Activated CD4-positive, alpha-beta T cell treated with anti-CD3 and anti-CD28 coated beads for 36 hours (primary cell): Measurements from ENCODE around the gene ZBTB43. TPM values are rescaled to one million over a fixed set of nuclear protein-coding genes. Genes with fewer than 3 reads are reported as not detected.

ENCODE experiments used
- ATAC-seq: fragments of 200-7000 bp; cut with Tn5 transposase; one replicate; pipeline ENCODE4 v1.10.0; 2021; ENCODE audit warnings: mild to moderate bottlenecking, moderate library complexity
- CTCF ChIA-PET: fragments of 350-600 bp; sonication (Branson Sonifier 250); formaldehyde crosslinking; loops from one replicate; lab custom pipeline; 2021; ENCODE audit warnings: antibody characterized with exemption; lab: Charles Lee
- POLR2A ChIA-PET: fragments of 350-600 bp; sonication (Branson Sonifier 250); formaldehyde crosslinking; loops from one replicate; lab custom pipeline; 2021; ENCODE audit warnings: antibody characterized with exemption, inconsistent platforms; lab: Charles Lee
- DNase-seq: peaks from one replicate; pipeline ENCODE4 v3.0.0-alpha.2; 2020
- H3K27ac Mint-ChIP-seq: one replicate; pipeline ENCODE4 v1.8.0; 2021; ENCODE audit warnings: mixed read lengths
- H3K27me3 Mint-ChIP-seq: one replicate; pipeline ENCODE4 v1.8.0; 2021; ENCODE audit warnings: mixed read lengths
- H3K36me3 Mint-ChIP-seq: one replicate; pipeline ENCODE4 v1.8.0; 2021; ENCODE audit warnings: low read depth, mixed read lengths
- H3K4me1 Mint-ChIP-seq: one replicate; pipeline ENCODE4 v1.8.0; 2021; ENCODE audit warnings: mixed read lengths
- H3K4me3 Mint-ChIP-seq: one replicate; pipeline ENCODE4 v1.8.0; 2021; ENCODE audit warnings: mild to moderate bottlenecking, moderate library complexity, mixed read lengths
- H3K9me3 Mint-ChIP-seq: one replicate; pipeline ENCODE4 v1.8.0; 2021; ENCODE audit warnings: low read depth, mixed read lengths
- intact Hi-C, 2 experiments: fragments of 100-400 bp; cut with DNase I in 1 of 2; cut with micrococcal nuclease in 1 of 2; formaldehyde crosslinking; loops; one replicate each; pipeline versions ENCODE4 v1.14.2 to v1.15.1; 2022 to 2024; cut with DNase I, micrococcal nuclease
- total RNA-seq, 2 experiments: library from RNA; stranded (reverse); gene quantifications; one replicate each; pipeline ENCODE4 v1.2.3, GENCODE V29; 2021

Gene ZBTB43
- total RNA-seq, 2 experiments from 2014 or later = 19.3 to 23.0 TPM

DNA sequence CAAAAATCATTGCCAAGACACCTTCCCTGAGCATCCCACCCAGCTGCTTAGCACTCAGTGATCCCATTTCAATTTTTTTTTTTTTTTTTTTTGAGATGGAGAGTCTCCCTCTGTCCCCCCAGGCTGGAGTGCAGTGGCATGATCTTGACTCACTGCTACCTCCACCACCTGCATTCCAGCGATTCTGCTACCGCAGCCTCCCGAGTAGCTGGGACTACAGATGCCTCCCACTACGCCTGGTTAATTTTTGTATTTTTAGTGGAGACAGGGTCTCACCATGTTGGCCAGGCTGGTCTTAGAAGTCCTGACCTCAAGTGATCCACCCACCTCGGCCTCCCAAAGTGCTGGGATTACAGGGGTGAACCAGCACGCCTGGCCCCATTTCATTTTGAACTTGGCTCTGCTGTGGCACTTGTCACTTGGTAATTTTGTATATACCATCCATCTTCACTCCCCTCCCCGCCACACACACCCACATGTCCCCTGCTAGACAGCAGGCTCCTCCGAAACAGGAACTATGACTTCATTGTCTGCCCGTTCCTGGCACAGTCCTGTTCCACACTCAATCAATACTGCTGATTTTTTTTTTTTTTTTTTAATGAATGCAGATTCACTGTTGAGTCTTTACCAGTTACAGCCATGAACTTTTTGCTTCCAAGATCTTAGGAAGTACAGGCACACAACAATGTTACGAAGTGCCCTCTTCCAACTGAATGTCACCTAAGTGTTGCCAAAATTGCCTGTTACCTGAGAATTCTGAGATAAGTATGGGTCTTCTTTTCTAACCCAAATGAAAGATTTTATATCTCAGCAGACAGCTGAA lies 38.3 kb downstream of the ZBTB43 start:
- ChIA-PET CTCF (interaction anchor here (0.6 kb wide), 2 partner anchors 205 to 1519 kb away, joined by 3 read pairs; no protein-coding TSS in a partner anchor), POLR2A (no interaction called here)
- Mint-ChIP-seq H3K9me3 (no peaks in the 10 kb centered on the region), H3K27me3 (no peaks in the 10 kb centered on the region), H3K4me3 (no peak overlapping the region), H3K36me3 (peaks cover 8% of the 10 kb centered on the region), H3K27ac (no peak overlapping the region), H3K4me1 (peaks cover 15% of the 10 kb centered on the region)
- DNase-seq (no peak), ATAC-seq (no peak)
- intact Hi-C loops = no loop called here

DNA sequence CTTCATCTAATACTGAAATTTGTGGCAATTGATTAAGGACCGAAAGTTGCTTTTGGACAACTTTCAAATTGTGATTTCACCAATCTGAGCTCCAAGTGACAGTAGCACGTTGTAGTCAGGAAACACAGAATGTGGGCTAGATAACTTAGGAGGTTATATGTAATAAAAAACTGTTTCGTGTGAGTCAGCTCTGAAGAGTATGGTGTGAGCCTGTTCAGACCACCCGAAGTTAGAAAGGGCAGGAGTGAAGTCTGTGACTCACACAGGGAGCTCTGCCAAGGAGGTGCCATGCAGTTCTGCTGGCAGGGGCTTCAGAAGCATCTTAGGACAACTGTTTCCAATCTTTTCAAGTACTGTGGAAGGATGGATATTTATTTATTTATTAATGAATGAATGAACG lies 39.2 kb downstream of the ZBTB43 start:
- POLR2A ChIA-PET = interaction anchor here (0.6 kb wide), 1 partner anchor 655 kb away, joined by 3 read pairs; no protein-coding TSS in a partner anchor
- no peaks in the 10 kb centered on the region for H3K27me3 Mint-ChIP-seq
- ATAC-seq = no peak
- H3K27ac Mint-ChIP-seq = no peak overlapping the region
- H3K4me3 Mint-ChIP-seq = no peak overlapping the region
- CTCF ChIA-PET = interaction anchor here (0.6 kb wide), 2 partner anchors 204 to 1518 kb away, joined by 3 read pairs; no protein-coding TSS in a partner anchor
- H3K4me1 Mint-ChIP-seq = peaks cover 9% of the 10 kb centered on the region
- H3K9me3 Mint-ChIP-seq = no peaks in the 10 kb centered on the region
- no peak for DNase-seq
- peaks cover 2% of the 10 kb centered on the region for H3K36me3 Mint-ChIP-seq
- intact Hi-C loops = no loop called here

GRCh38 chr9:126847051-126847450 lies 42.2 kb downstream of the ZBTB43 start:
- ATAC-seq (no peak), DNase-seq (no peak)
- CTCF ChIA-PET = no interaction called here
- POLR2A ChIA-PET = no interaction called here
- H3K27me3 Mint-ChIP-seq = peaks cover 8% of the 10 kb centered on the region
- no peak overlapping the region for H3K4me3 Mint-ChIP-seq
- H3K36me3 Mint-ChIP-seq = no peaks in the 10 kb centered on the region
- no peaks in the 10 kb centered on the region for H3K4me1 Mint-ChIP-seq
- no peaks in the 10 kb centered on the region for H3K9me3 Mint-ChIP-seq
- intact Hi-C loops = no loop called here
- no peak overlapping the region for H3K27ac Mint-ChIP-seq

- ATAC-seq (no peak), DNase-seq (no peak)
- intact Hi-C loops = no loop called here
- Mint-ChIP-seq H3K36me3 (no peaks in the 10 kb centered on the region), H3K9me3 (no peaks in the 10 kb centered on the region), H3K27me3 (peaks cover 20% of the 10 kb centered on the region), H3K4me1 (no peaks in the 10 kb centered on the region), H3K4me3 (no peak overlapping the region), H3K27ac (no peak overlapping the region)
- ChIA-PET POLR2A (interaction anchor here (0.6 kb wide), 2 partner anchors 28 to 365 kb away, joined by 3 to 6 read pairs; no protein-coding TSS in a partner anchor), CTCF (interaction anchor here (0.6 to 1.2 kb wide), 4 partner anchors 9 to 1337 kb away, joined by 3 to 6 read pairs (median 3); no protein-coding TSS in a partner anchor)
Measured at GRCh38 chr9:126849591-126850225, 44.9 kb downstream of the ZBTB43 start.

- Mint-ChIP-seq H3K27me3 (peaks cover 20% of the 10 kb centered on the region), H3K4me3 (no peak overlapping the region), H3K9me3 (no peaks in the 10 kb centered on the region), H3K27ac (no peak overlapping the region), H3K36me3 (no peaks in the 10 kb centered on the region), H3K4me1 (no peaks in the 10 kb centered on the region)
- intact Hi-C loops = no loop called here
- ATAC-seq = no peak
- DNase-seq = no peak
- CTCF ChIA-PET = no interaction called here
- POLR2A ChIA-PET = no interaction called here
Measured at GRCh38 chr9:126851286-126851880, 46.5 kb downstream of the ZBTB43 start.

GRCh38 chr9:126852086-126852688 lies 47.3 kb downstream of the ZBTB43 start:
- Mint-ChIP-seq H3K4me1 (no peaks in the 10 kb centered on the region), H3K9me3 (no peaks in the 10 kb centered on the region), H3K27me3 (peaks cover 20% of the 10 kb centered on the region), H3K36me3 (no peaks in the 10 kb centered on the region), H3K4me3 (no peak overlapping the region), H3K27ac (no peak overlapping the region)
- DNase-seq (no peak), ATAC-seq (no peak)
- ChIA-PET POLR2A (no interaction called here), CTCF (no interaction called here)
- intact Hi-C loops = no loop called here

- ChIA-PET POLR2A (no interaction called here), CTCF (no interaction called here)
- Mint-ChIP-seq H3K4me3 (no peak overlapping the region), H3K4me1 (no peaks in the 10 kb centered on the region), H3K36me3 (no peaks in the 10 kb centered on the region), H3K27ac (no peak overlapping the region), H3K27me3 (peaks cover 20% of the 10 kb centered on the region), H3K9me3 (no peaks in the 10 kb centered on the region)
- DNase-seq (no peak), ATAC-seq (no peak)
- intact Hi-C loops = no loop called here
Measured at GRCh38 chr9:126853667-126854066, 48.8 kb downstream of the ZBTB43 start.

- Mint-ChIP-seq H3K27ac (no peak overlapping the region), H3K4me1 (no peaks in the 10 kb centered on the region), H3K9me3 (no peaks in the 10 kb centered on the region), H3K27me3 (peaks cover 20% of the 10 kb centered on the region), H3K4me3 (no peak overlapping the region), H3K36me3 (no peaks in the 10 kb centered on the region)
- ChIA-PET POLR2A (no interaction called here), CTCF (no interaction called here)
- intact Hi-C loops = no loop called here
- DNase-seq = no peak
- no peak for ATAC-seq
Measured at GRCh38 chr9:126854734-126855133, 49.9 kb downstream of the ZBTB43 start.

DNA sequence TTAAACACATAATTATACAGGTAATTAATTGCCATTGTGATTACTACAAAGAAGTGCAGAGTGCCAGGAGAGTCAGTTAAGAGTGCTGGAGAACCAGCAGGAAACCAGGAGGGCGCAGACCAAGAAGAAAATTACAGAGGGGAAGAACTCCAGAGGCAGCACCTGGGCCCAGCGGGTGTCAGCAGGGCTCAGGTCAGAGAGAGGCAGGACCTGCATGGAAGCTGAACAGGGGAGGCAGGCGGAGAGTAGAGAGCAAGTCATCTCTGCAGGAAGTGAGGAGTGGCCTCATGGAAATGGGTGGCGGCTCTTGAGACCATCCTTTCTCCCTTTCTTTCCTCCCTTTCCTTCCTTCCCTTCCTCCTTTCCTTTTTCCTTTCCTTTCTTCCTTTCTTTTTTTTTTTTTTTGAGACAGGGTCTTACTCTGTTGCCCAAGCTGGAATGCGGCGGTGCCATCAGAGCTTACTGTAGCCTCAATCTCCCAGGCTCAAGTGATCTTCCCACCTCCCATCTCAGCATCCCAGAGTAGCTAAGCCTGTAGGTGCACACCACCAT lies 51.6 kb downstream of the ZBTB43 start:
- H3K27ac Mint-ChIP-seq = no peak overlapping the region
- no peaks in the 10 kb centered on the region for H3K36me3 Mint-ChIP-seq
- DNase-seq (no peak), ATAC-seq (no peak)
- intact Hi-C loops = no loop called here
- peaks cover 16% of the 10 kb centered on the region for H3K27me3 Mint-ChIP-seq
- H3K9me3 Mint-ChIP-seq = no peaks in the 10 kb centered on the region
- ChIA-PET CTCF (interaction anchor here (1.1 kb wide), 1 partner anchor 36 kb away, joined by 3 read pairs; no protein-coding TSS in a partner anchor), POLR2A (no interaction called here)
- H3K4me1 Mint-ChIP-seq = peaks cover 2% of the 10 kb centered on the region
- H3K4me3 Mint-ChIP-seq = no peak overlapping the region

- Mint-ChIP-seq H3K27me3 (peaks cover 8% of the 10 kb centered on the region), H3K4me1 (peaks cover 12% of the 10 kb centered on the region), H3K27ac (no peak overlapping the region), H3K9me3 (no peaks in the 10 kb centered on the region), H3K36me3 (no peaks in the 10 kb centered on the region), H3K4me3 (no peak overlapping the region)
- ChIA-PET POLR2A (no interaction called here), CTCF (interaction anchor here (0.6 to 1.1 kb wide), 2 partner anchors 37 to 195 kb away, joined by 3 read pairs; no protein-coding TSS in a partner anchor)
- no peak for DNase-seq
- no peak for ATAC-seq
- intact Hi-C loops = no loop called here
Measured at GRCh38 chr9:126857261-126857960, 52.6 kb downstream of the ZBTB43 start.
